ENCODE measurements around the gene CDK4. TPM values are rescaled to one million over a fixed set of nuclear protein-coding genes. Genes with fewer than 3 reads are reported as not detected.
"Not testable (repeated sequence)": the region's sequence is repeated elsewhere in the genome, so short reads cannot be mapped to it uniquely, and the experiment has no call there.

The CDK4 gene
- 232 and 269 TPM in 2 replicates for total RNA-seq (2014; rRNA removed; shearing (Covaris generic))

DNA sequence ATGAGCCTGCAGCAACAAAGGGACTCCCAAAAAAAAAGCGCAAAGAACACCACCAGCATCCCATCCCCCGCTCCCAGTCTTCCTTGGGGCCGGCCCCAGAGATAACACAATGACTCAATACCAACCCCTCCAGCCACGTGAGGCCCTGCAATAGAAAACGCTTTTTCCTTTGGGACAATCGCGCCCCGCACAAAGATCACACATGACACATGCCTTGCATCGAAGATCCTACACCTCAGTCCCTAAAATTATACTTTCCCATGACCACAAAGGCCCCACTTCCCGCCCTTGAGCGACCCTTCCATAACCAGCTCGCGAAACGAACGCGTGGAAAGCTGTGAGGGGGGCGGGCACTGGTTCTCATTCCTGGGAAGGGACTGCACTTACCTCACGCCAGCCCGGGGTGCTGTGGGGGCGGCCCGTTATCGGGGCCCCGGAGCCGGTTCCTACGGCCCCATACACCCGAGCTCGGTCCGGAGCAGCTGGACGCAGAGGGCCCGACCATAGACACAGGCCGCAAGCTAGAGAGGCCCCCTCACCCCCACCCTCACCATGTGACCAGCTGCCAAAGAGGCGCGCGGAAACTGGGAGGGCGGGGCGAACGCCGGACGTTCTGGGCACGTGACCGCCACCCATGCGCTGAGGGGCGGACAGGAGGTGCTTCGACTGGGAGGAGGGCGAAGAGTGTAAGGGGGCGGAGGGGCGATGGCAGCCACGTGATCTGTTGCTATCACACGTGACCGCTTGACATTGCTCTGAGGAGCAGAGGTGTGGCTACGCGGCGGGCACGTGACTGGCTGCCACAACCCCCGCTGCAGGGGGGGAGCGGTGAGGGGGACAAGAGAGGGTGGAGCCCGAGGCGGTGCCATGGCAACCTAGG, at the start of gene CDK4:
Gene CDK4 (minus strand): TSS at position 523 of the 880 bp plus-strand sequence. CDS start 593 bp downstream, outside the sequence.
- peak; percentile 99 for DNase-seq (ENCODE audit: low read depth)

- no peak for DNase-seq (ENCODE audit: low read depth)
Measured at GRCh38 chr12:57800965-57801364, 48.9 kb upstream of the CDK4 start.

GRCh38 chr12:57797933-57798332, 45.8 kb upstream of the CDK4 start:
- DNase-seq (ENCODE audit: low read depth), result no peak

DNA sequence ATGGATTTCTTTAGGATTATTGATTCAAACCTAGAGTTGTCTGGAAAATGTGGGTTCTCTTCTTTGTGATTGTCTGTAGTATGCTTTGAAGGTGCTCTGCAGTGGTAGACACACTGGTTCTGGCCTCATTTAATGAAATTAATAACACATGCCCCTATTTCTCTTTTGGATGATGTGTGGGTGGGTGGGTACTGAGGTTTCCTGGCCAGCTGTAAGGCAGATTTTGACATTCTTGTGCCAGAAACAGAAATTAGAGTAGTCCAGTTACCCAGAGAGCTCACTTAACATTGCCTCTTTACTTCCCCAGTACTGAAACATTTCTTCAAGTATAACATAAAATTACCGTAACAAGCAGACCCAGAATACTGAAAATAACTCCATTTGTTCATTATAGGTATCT, 44.9 kb upstream of the CDK4 start:
- no peak for DNase-seq (ENCODE audit: low read depth)

GRCh38 chr12:57795354-57795753, 43.2 kb upstream of the CDK4 start:
- peak; percentile 61 for DNase-seq (ENCODE audit: low read depth)

DNA sequence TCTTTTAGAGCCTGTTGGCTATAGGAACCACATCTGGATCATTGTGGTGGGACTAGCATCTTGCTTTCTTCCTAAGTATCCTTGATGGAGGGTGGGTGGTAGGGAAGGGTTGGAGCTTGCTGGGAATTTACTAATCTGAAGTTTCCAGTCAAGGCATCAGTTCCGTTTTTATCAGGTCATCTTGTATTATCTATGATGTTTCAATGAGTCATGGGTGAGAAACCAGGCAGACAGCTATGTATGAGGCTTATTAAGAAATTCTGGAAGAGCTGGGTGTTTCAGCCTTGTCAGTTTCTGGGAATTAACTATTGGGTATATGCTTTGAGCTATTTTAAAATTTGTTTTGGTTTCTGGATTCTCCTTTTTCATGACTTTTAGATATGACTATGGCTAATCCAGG, 41.8 kb upstream of the CDK4 start:
- DNase-seq (ENCODE audit: low read depth), result peak; percentile 68

DNA sequence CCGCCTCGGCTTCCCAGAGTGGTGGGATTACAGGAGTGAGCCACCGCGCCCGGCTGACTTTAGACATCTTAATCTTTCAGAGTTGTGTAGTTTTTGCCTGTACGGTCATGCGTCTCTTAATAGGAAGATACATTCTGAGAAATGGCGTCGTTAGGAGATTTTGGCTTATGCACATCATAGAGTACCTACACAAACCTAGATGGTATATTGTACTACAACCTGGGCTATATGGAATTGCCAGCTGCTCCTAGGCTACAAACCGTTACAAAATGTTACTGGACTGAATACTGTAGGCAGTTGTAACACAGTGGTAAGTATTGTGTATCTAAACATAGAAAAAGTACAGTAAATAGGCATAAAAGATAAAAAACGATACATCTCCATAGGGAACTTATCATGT, 31.8 kb upstream of the CDK4 start:
- no peak for DNase-seq (ENCODE audit: low read depth)

DNA sequence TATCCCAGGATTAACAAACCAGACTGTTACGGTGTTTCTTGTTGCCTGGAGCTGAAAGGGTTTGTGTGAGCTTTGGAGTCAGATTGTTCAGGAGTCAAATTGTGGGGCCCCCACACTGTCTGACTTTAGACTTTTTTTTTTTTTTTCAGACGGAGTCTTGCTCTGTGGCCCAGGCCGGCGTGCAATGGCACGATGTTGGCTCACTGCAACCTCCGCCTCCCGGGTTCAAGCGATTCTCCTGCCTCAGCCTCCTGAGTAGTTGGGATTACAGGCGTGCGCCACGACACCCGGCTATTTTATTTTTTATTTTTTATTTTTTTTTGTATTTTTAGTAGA, 31.3 kb upstream of the CDK4 start:
- DNase-seq (ENCODE audit: low read depth), result no peak

DNA sequence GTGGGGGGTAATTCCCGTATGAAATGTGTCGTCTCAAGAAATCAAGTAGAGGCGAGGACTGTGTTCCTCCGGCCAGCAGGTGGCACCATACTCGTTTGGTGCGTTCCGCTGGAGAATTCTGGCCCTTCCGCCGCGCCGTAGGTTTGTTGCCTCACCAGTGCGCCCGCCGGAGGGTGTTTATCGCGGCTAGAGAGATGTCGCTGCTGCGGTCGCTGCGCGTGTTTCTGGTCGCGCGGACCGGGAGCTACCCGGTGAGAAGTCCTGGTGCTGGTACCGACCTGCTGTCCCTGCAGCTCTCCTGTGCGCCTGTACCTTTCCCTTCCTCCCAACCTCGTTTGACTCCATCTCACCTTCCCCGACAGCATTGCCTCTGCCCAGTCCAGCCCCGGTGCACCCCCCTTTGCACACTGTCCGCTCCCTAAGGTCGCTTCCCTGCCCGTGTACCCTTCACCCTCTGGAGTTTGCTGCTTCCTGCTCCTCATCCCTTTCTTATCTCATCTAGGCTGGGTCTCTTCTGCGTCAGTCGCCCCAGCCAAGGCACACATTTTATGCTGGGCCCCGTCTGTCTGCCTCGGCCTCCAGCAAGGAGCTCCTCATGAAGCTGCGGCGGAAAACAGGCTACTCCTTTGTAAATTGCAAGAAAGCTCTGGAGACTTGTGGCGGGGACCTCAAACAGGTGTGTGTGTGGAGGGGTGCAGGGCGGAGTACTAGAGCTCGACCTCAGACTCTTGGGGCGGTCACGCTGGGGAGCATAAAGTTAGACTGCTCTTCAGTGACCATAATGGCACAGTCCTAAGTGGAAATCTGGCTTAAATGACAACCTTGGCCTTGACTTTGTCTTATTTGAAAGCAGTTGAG, 30.7 kb upstream of the CDK4 start, which contains the start of gene TSFM:
Gene TSFM (plus strand): TSS at position 180 of the 858 bp plus-strand sequence. CDS start 15 bp downstream, at position 195.
- peak; percentile 92 for DNase-seq (ENCODE audit: low read depth)

DNA sequence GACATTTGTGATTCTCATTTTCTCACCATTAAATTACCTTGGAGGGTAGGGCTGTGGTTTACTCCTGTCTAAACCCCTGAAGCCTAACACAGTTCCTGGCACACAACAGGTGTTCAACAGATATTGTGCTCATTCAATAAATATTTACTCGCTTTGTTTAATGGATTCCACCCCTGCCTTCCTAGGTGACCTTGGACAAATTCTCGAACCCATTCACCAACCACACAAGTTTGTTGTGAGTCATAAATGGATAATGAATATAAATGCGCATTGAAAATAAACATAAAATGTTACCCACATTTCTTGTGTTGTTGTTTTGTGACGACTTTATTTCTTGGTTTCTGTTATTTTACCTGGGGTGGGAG, 30.1 kb upstream of the CDK4 start:
- DNase-seq (ENCODE audit: low read depth), result no peak

DNA sequence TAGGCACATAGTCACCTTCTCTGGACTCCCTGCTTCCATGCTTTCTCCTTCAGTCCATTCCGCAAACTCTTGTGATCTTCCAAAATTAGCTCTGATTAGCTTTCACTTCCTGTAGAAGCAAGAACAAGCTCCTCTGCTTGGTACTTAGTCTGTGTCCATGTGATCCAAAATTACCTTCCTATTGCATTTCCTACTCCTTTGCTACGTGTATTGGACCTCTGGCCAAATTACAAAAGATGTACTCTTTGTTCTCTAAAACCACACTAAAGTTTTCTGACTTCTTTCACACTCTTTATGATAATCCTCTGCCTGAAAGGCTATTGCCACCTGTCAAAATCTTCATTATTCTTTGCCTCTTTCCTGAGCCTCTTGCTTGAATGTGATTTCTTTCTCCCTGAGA, 29.7 kb upstream of the CDK4 start:
- DNase-seq (ENCODE audit: low read depth), result no peak

DNA sequence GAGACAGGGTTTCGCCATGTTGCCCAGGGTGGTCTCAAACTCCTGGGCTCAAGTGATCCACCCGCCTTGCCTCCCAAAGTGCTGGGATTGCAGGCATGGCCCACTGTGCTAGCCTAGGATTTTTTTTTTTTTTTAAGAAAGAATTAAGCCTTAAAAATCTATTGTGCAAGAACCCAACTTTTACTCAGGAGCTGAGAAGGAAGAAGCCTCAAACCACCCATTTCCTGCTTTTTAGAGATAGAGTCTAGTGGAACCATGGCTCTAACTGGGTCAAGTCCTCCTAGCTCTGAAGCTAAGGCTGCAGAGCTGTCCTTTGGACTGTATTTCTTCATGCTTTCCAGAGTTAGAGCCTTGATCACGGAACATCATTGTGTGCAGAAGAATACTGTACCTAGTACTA, 29.1 kb upstream of the CDK4 start:
- DNase-seq (ENCODE audit: low read depth), result no peak

- no peak for DNase-seq (ENCODE audit: low read depth)
Measured at GRCh38 chr12:57780284-57780897, 28.3 kb upstream of the CDK4 start.

DNA sequence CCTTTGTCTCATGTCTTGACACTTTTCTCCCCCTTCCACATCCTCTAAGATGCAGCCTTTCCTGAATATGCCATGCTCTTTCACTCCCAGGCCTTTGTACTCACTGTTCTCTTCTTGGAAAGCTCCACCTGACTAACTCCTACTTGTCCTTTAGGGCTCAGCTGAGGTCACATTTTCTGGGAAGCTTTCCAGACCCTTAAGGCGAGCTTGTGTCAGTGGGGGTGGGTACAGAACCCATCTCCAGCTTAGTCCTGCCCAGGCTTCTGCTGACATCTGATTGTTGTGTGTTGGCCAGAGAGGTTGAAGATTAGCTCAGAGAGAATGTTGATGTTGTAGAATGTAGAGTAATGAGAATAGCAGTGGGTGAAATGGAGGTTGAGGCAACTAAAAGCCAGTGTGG, 27.6 kb upstream of the CDK4 start:
- DNase-seq (ENCODE audit: low read depth), result peak; percentile 19

GRCh38 chr12:57777911-57778310, 25.8 kb upstream of the CDK4 start:
- DNase-seq (ENCODE audit: low read depth), result no peak

DNA sequence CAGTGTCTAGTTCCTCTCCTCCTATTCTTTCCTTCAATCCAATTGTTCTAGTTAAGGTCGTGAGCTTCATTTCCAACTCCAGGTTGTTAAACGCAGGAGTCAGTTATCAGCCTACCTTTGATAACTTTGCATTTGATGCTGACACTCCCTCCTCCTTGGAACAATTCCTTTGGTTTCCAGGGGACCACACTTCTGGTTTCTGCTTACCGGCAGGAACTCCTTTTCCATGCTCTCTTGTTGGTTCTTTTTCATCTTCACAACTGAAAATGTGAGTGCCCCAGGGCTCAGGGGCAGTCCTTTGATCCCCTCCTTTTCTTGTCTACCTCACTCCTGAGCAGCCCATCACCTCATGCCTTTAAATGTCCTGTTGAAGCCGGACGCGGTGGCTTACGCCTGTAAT, 25.3 kb upstream of the CDK4 start:
- no peak for DNase-seq (ENCODE audit: low read depth)

DNA sequence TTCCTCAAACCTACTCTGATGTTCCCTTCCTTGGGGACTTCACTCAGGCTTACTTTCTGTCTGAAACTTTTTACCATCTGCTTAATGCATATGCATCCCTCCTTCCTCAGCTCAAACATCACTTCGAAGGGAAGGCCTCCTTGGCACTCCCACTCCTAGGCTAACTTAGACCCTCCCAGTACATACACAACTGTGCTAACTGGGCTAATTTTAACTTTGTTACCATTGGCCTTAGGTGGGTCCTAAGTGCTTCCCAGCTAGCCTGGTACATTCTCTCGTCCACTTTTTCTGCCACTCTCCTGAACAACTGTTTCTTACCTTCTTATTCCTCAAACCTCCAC, 24.1 kb upstream of the CDK4 start:
- DNase-seq (ENCODE audit: low read depth), result no peak

DNA sequence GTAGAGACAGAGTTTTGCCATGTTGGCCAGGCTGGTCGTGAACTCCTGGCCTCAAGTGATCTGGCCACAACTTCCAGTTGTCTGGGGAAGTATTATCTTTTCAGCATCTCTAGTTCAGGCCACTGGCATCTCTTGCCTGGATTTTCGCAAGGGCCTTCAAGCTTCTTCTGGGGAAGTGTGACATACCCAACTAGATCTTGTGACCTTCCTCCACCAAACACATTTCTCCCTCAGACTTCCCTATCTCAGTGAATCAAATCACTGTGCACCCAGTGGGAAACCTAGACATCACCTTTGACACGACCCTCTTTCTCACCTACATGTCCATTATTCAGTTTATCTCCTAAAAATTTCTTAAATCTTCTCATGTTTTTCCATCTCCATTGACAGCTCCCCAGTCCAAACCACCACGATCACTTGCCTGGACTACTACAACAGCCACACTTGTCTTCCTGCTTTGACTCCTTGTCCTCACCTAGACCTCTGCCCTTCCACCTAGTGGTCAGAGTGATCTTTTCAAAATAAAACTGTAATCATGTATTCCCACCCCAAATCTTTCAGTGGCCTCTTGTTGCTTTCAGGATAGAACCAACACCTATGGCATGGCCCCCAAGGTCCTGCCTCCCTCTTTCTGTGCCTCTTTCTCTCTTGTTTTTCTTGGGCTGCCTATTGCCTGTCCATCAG, 23.6 kb upstream of the CDK4 start:
- DNase-seq (ENCODE audit: low read depth), result no peak

DNA sequence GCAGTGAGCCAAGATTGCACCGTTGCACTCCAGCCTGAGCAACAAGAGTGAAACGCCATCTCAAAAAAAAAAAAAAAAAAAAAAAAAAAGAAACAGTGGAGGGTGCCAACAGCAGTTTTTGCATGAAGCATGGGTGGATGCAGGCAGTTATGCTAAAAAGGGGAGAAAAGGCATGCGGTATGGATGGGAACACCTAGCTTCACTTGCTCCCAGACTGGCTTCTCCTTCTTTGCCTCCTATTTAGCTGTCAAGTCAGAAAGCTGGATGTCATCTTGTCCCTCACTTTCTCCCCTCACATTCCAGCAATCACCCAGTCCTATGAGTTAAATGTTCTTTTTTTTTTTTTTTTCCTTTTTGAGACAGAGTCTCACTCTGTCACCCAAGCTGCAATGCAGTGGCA, 22.9 kb upstream of the CDK4 start:
- no peak for DNase-seq (ENCODE audit: low read depth)

GRCh38 chr12:57774634-57775033, 22.5 kb upstream of the CDK4 start:
- DNase-seq (ENCODE audit: low read depth), result not testable (repeated sequence)

GRCh38 chr12:57772429-57773322, 20.6 kb upstream of the CDK4 start, which contains the start of gene EEF1AKMT3:
TSS of gene EEF1AKMT3 (plus strand) at chr12:57772614. CDS start at chr12:57772725, 111 bp downstream.
- DNase-seq (ENCODE audit: low read depth), result peak; percentile 62
